GM19468 (cell line): ENCODE results near the gene SCN3B.

Source experiments
- ATAC-seq: cut with Tn5 transposase; IDR thresholded peaks from one replicate; pipeline ENCODE4 v1.9.1; 2021; ENCODE audit warnings: mild to moderate bottlenecking, moderate library complexity, moderate number of reproducible peaks; ENCODE audit not compliant: unreplicated experiment; ENCODE audit errors: extremely low read depth

The SCN3B gene

DNA sequence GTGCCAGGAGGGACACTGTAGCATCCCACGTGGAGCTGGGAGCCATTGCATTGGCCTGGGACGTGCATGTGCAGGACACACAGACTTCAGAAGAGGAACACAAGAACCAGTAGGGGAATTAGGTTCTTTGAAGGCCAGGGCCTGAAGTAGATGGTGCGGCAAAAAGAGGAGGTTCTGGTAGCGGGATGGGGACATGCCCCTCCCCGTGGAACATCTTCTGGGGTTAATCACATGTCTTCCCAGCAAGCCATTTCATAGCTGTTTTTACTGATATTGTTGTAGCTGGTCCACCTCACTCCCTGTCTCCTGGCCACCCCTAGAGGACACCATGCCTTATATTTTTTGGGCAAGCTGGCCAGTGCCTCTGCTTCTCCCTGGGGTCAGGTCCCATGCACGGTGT lies 74.3 kb downstream of the SCN3B start:
- ATAC-seq = no peak

DNA sequence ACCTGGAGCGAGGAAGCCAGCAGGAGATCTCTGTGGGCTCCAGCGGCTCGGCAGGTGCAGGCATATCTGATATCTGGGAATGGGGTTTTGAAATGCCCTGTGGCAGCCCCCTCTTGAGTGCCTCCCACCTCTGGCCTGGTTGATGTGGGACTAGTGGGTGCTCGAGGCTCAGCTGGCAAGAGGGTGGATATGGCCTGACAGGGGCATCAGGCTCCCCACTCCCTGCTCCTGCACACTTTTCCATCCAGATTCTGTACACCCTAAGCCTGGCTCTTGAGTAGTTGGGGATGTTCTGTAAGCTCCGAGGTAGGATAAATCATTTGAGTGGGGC lies 75.0 kb downstream of the SCN3B start:
- no peak for ATAC-seq
